K562 (cell line): ENCODE measurements around the gene PDZRN3. TPM values are rescaled to one million over a fixed set of nuclear protein-coding genes. Genes with fewer than 3 reads are reported as not detected.

Experiments used
- ATAC-seq: fragments of 200-7000 bp; cut with Tn5 transposase; 3 replicates; pipeline ENCODE4 v1.9.1; 2020; ENCODE audit warnings: moderate library complexity
- BruUV-seq: library from RNA; stranded (reverse); fragments of 400-500 nt; replicated peaks from 2 replicates; lab custom pipeline; 2021; lab: Mats Ljungman, UMichigan
- CTCF ChIA-PET: fragments of 300-600 bp; formaldehyde crosslinking; extraction: SDS; loops from one replicate; lab custom pipeline; 2021; ENCODE audit warnings: low intra/inter-chr PET ratio; lab: Yijun Ruan, JAX
- POLR2A ChIA-PET: fragments of 300-600, 350-650 bp; sonication (Branson Sonifier 250); formaldehyde crosslinking; extraction: SDS; loops from one replicate; lab custom pipeline; 2021; ENCODE audit warnings: antibody characterized with exemption, inconsistent platforms; lab: Yijun Ruan, JAX
- DNase-seq, 4 experiments: peaks; one replicate each; pipeline versions ENCODE4 v3.0.0 to v3.0.0-alpha.2; 2011 to 2018; ENCODE audit warnings: low spot score in 3 of 4, mixed read lengths in 3 of 4; ENCODE audit errors: extremely low read depth in 1 of 4
- FAIRE-seq: peaks from 2 replicates; lab custom pipeline; 2011; peaks lifted over from hg19 to GRCh38; lab: Jason Lieb, UNC
- H2AFZ ChIP-seq: 2 replicates; pipeline ENCODE4 v1.6.0; 2011; ENCODE audit warnings: low read depth, low read length, control low read depth, inconsistent platforms
- H3K27ac ChIP-seq: fragments of 200-600 bp; 3 replicates; pipeline ENCODE4 v1.8.0; 2011; ENCODE audit warnings: low read depth, mild to moderate bottlenecking, control low read depth, inconsistent platforms, low read length, moderate library complexity, mixed read lengths; ENCODE audit errors: extremely low read depth
- H3K27me3 ChIP-seq, 2 experiments: fragments of 300-600 bp in 1 of 2; 2 replicates in 1 of 2; 3 replicates in 1 of 2; pipeline versions ENCODE4 v1.6.0 to v1.8.0; 2011; ENCODE audit warnings: inconsistent platforms in 2 of 2, low read length in 2 of 2, mild to moderate bottlenecking in 1 of 2, mixed read lengths in 1 of 2, moderate library complexity in 1 of 2; ENCODE audit not compliant: control insufficient read depth in 2 of 2, insufficient read depth in 2 of 2
- H3K36me3 ChIP-seq: fragments of 300-600 bp; 3 replicates; pipeline ENCODE4 v1.8.0; 2011; ENCODE audit warnings: mild to moderate bottlenecking, low read length, inconsistent platforms; ENCODE audit not compliant: control insufficient read depth, insufficient read depth
- H3K4me1 ChIP-seq, 2 experiments: fragments of 200-600 bp in 1 of 2; replicated peaks in 1 of 2; 2 replicates in 1 of 2; 3 replicates in 1 of 2; pipeline versions ENCODE4 v1.5.1 to v1.8.0; 2011; ENCODE audit warnings: inconsistent platforms in 2 of 2, low read length in 2 of 2, mild to moderate bottlenecking in 1 of 2, mixed read lengths in 1 of 2, moderate library complexity in 1 of 2; ENCODE audit not compliant: control insufficient read depth in 2 of 2, insufficient read depth in 2 of 2
- H3K4me2 ChIP-seq: 2 replicates; pipeline ENCODE4 v1.6.1; 2011; ENCODE audit warnings: low read length, control low read depth, inconsistent platforms, mixed read lengths; ENCODE audit not compliant: insufficient read depth
- H3K4me3 ChIP-seq: fragments of 200-600 bp; sonication (generic), shearing (Covaris generic); 2 replicates; pipeline ENCODE4 v1.5.1; 2016; ENCODE audit warnings: control low read depth, inconsistent platforms
- H3K79me2 ChIP-seq: fragments of 200-600 bp; 3 replicates; pipeline ENCODE4 v1.8.0; 2011; ENCODE audit warnings: low read length, inconsistent platforms; ENCODE audit not compliant: control insufficient read depth, insufficient read depth
- H3K9ac ChIP-seq, 2 experiments: 2 replicates each; pipeline versions ENCODE4 v1.6.0 to v1.6.1; 2011; ENCODE audit warnings: low read depth in 2 of 2, low read length in 2 of 2, control low read depth in 1 of 2, inconsistent platforms in 1 of 2, mild to moderate bottlenecking in 1 of 2, mixed read lengths in 1 of 2; ENCODE audit not compliant: insufficient read depth in 1 of 2
- H3K9me1 ChIP-seq: one replicate; pipeline ENCODE4 v1.6.0; 2011; ENCODE audit warnings: inconsistent platforms, mild to moderate bottlenecking, low read length, moderate library complexity; ENCODE audit not compliant: control insufficient read depth, insufficient read depth
- H3K9me3 ChIP-seq: replicated peaks from 2 replicates; pipeline ENCODE4 v1.5.1; 2011; ENCODE audit warnings: low read depth, low read length, inconsistent platforms; ENCODE audit not compliant: control insufficient read depth, insufficient read depth
- H4K20me1 ChIP-seq: replicated peaks from 2 replicates; pipeline ENCODE4 v1.6.1; 2011; ENCODE audit warnings: low read length, inconsistent platforms, mixed read lengths; ENCODE audit not compliant: control insufficient read depth, insufficient read depth
- ATF1 ChIP-seq, 2 experiments: fragments of 450-650 bp in 1 of 2; IDR thresholded peaks; 2 replicates each; pipeline ENCODE4 v1.6.1; 2016; ENCODE audit warnings: missing compliant biosample characterization in 1 of 2, missing genetic modification characterization in 1 of 2
- EP300 ChIP-seq: IDR thresholded peaks from 2 replicates; pipeline ENCODE4 v1.6.1; 2012; ENCODE audit warnings: low read length, improper control_type of control experiment
- SRSF3 ChIP-seq: fragments of 200-400 bp; formaldehyde crosslinking; IDR thresholded peaks from 2 replicates; pipeline ENCODE4 v1.6.1; 2016; ENCODE audit warnings: mild to moderate bottlenecking, low read length, moderate library complexity; ENCODE audit not compliant: insufficient read depth
- ZBTB43 ChIP-seq: sonication (generic); formaldehyde crosslinking; IDR thresholded peaks from 2 replicates; pipeline ENCODE4 v1.8.0; 2023; ENCODE audit warnings: mild to moderate bottlenecking, missing genetic modification reagents
- ZNF239 ChIP-seq: fragments of 250-450 bp; sonication (Bioruptor Pico); IDR thresholded peaks from 2 replicates; pipeline ENCODE4 v1.4.0; 2020; ENCODE audit warnings: mild to moderate bottlenecking
- ZNF507 ChIP-seq: conservative IDR thresholded peaks from 2 replicates; pipeline ENCODE4 v1.6.1; 2017; ENCODE audit warnings: missing genetic modification characterization, missing compliant biosample characterization
- WGBS: fragments of 100-300 bp; shearing (Covaris generic); methylation state at CpG from one replicate; pipeline ENCODE4 v1.1.6; 2016; ENCODE audit warnings: low coverage, mixed read lengths; ENCODE audit not compliant: insufficient coverage; ENCODE audit errors: missing lambda C conversion rate; 5-methylcytosine and 5-hydroxymethylcytosine counted together
- in situ Hi-C: fragments of 300-500 bp; cut with MboI; formaldehyde crosslinking; loops from 4 replicates; pipeline ENCODE4 v1.15.0; 2018; ENCODE audit warnings: inconsistent platforms, mixed read lengths
- intact Hi-C: fragments of 100-400 bp; cut with micrococcal nuclease; formaldehyde crosslinking; loops from 2 replicates; pipeline ENCODE4 v1.14.2; 2022
- polyA plus RNA-seq, 8 experiments: library from polyadenylated mRNA; depleted of rRNA in 4 of 8; stranded (reverse) in 5 of 8; unstranded in 3 of 8; fragments of >200 nt; fragmentation: Nextera tagmentation in 2 of 8; fragmentation: Illumina TruSeq in 1 of 8; extraction: Ambion mirVana in 2 of 8; extraction: Trizol in 1 of 8; gene quantifications; 2 replicates each; pipeline versions ENCODE4 v1.2.1 to v1.2.3, GENCODE V29; 2011 to 2014; ENCODE audit warnings: inconsistent platforms in 1 of 8, missing spikeins in 1 of 8
- total RNA-seq, 7 experiments: library from RNA; depleted of rRNA in 6 of 7; stranded (reverse); fragments of >200 nt in 6 of 7; fragmentation: Illumina TruSeq in 2 of 7; extraction: Trizol in 2 of 7; gene quantifications; 2 replicates each; pipeline versions ENCODE4 v1.2.1 to v1.2.3, GENCODE V29; 2011 to 2021; ENCODE audit warnings: low replicate concordance in 1 of 7

Gene PDZRN3
- total and polyA plus RNA-seq, 9 of the 15 experiments (the other 6 are each of a cell fraction or from before 2014, with no cell fraction given): 0.16 TPM; not detected in 8

- Histone ChIP-seq H3K9me3 (no peaks in the 10 kb centered on the region), H3K27me3 (no peaks in the 10 kb centered on the region), H3K4me2 (no peak overlapping the region), H3K9ac (no peak overlapping the region), H3K79me2 (no peaks in the 10 kb centered on the region), H3K9me1 (no peaks in the 10 kb centered on the region), H3K36me3 (no peaks in the 10 kb centered on the region), H4K20me1 (no peaks in the 10 kb centered on the region), H3K4me1 (no peaks in the 10 kb centered on the region), H2AFZ (no peak overlapping the region), H3K27ac (no peak overlapping the region), H3K4me3 (no peak overlapping the region)
- CTCF ChIA-PET: no interaction called here
- BruUV-seq: no TSS peak
- intact Hi-C loops (no loop called here), in situ Hi-C loops (no loop called here)
- DNase-seq (no peak), FAIRE-seq (no peak), ATAC-seq (no peak)
- TF ChIP-seq ZNF239 (no peak), EP300 (no peak), ZBTB43 (CRISPR knock-in tag) (no peak), SRSF3 (no peak), ATF1 (CRISPR knock-in tag; IDR thresholded peaks at IDR 0.05) (no peak), ATF1 (tag; IDR thresholded peaks at IDR 0.05) (no peak), ZNF507 (no peak)
- WGBS: 0% methylated on average over 3 of the region's 3 CpGs
- POLR2A ChIA-PET: interaction anchor here (0.7 kb wide), 1 partner anchor 357 kb away, joined by 3 read pairs; no protein-coding TSS in a partner anchor
Observed at GRCh38 chr3:73451301-73451944, 173.3 kb downstream of the PDZRN3 start.
